Liver (tissue), 9 donors: Measurements from ENCODE around the gene BHLHE40. TPM values are rescaled to one million over a fixed set of nuclear protein-coding genes. Genes with fewer than 3 reads are reported as not detected.

Source experiments
- DNase-seq: peaks from one replicate; pipeline ENCODE4 v3.0.0-alpha.2; 2017; ENCODE audit warnings: low spot score
- H3K27ac ChIP-seq, 2 donors: one replicate each; pipeline ENCODE4 v1.7.0; 2013; ENCODE audit warnings: inconsistent platforms in 2 of 2, low read length in 2 of 2, control low read depth in 1 of 2, low read depth in 1 of 2, mild to moderate bottlenecking in 1 of 2
- H3K27me3 ChIP-seq, 4 donors: one replicate each; pipeline versions ENCODE4 v1.6.1 to v1.7.0; 2013; ENCODE audit warnings: low read length in 3 of 4, inconsistent platforms in 1 of 4, mild to moderate bottlenecking in 1 of 4, moderate library complexity in 1 of 4; ENCODE audit not compliant: control insufficient read depth in 4 of 4, insufficient read depth in 4 of 4
- H3K36me3 ChIP-seq, 4 donors: one replicate each; pipeline versions ENCODE4 v1.6.1 to v1.7.0; 2013; ENCODE audit warnings: low read length in 3 of 4, mild to moderate bottlenecking in 3 of 4, low read depth in 1 of 4, moderate library complexity in 1 of 4; ENCODE audit not compliant: control insufficient read depth in 4 of 4, insufficient read depth in 3 of 4
- H3K4me1 ChIP-seq, 4 donors: one replicate each; pipeline versions ENCODE4 v1.6.1 to v1.7.0; 2013; ENCODE audit warnings: low read length in 3 of 4, mild to moderate bottlenecking in 3 of 4, moderate library complexity in 1 of 4; ENCODE audit not compliant: control insufficient read depth in 4 of 4, insufficient read depth in 4 of 4
- H3K4me3 ChIP-seq, 3 donors: one replicate each; pipeline versions ENCODE4 v1.6.1 to v1.7.0; 2013; ENCODE audit warnings: low read length in 3 of 3, control low read depth in 1 of 3, low read depth in 1 of 3, mild to moderate bottlenecking in 1 of 3
- H3K9ac ChIP-seq, 2 donors: one replicate each; pipeline ENCODE4 v1.7.0; 2013; ENCODE audit warnings: low read length in 2 of 2, mild to moderate bottlenecking in 2 of 2, moderate library complexity in 2 of 2, control low read depth in 1 of 2, low read depth in 1 of 2
- H3K9me3 ChIP-seq, 4 donors: one replicate each; pipeline versions ENCODE4 v1.6.1 to v1.7.0; 2013; ENCODE audit warnings: low read length in 3 of 4; ENCODE audit not compliant: control insufficient read depth in 4 of 4
- EGR1 ChIP-seq, 2 donors: IDR thresholded peaks; 2 replicates each; pipeline ENCODE4 v1.6.1; 2016 to 2018; ENCODE audit warnings: antibody characterized with exemption in 2 of 2, low read depth in 2 of 2
- FOXA1 ChIP-seq: IDR thresholded peaks from 2 replicates; pipeline ENCODE4 v1.6.1; 2016; ENCODE audit warnings: antibody characterized with exemption
- FOXA2 ChIP-seq: IDR thresholded peaks from 2 replicates; pipeline ENCODE4 v1.6.1; 2016; ENCODE audit warnings: antibody characterized with exemption
- GABPA ChIP-seq, 2 donors: IDR thresholded peaks in 1 of 2; conservative IDR thresholded peaks in 1 of 2; 2 replicates each; pipeline ENCODE4 v1.6.1; 2016; ENCODE audit warnings: antibody characterized with exemption in 2 of 2, mild to moderate bottlenecking in 1 of 2, moderate library complexity in 1 of 2
- HNF4A ChIP-seq, 2 donors: conservative IDR thresholded peaks; 2 replicates each; pipeline ENCODE4 v1.6.1; 2016; ENCODE audit warnings: antibody characterized with exemption in 2 of 2, mild to moderate bottlenecking in 2 of 2
- HNF4G ChIP-seq: IDR thresholded peaks from 2 replicates; pipeline ENCODE4 v1.6.1; 2016; ENCODE audit warnings: antibody characterized with exemption
- JUND ChIP-seq, 2 donors: IDR thresholded peaks; 2 replicates each; pipeline ENCODE4 v1.6.1; 2016; ENCODE audit warnings: antibody characterized with exemption in 2 of 2
- NR2F2 ChIP-seq: IDR thresholded peaks from 2 replicates; pipeline ENCODE4 v1.6.1; 2016; ENCODE audit warnings: antibody characterized with exemption
- RAD21 ChIP-seq, 2 donors: IDR thresholded peaks; 2 replicates each; pipeline ENCODE4 v1.6.1; 2016; ENCODE audit warnings: antibody characterized with exemption in 2 of 2, mild to moderate bottlenecking in 2 of 2
- RXRA ChIP-seq, 2 donors: IDR thresholded peaks; 2 replicates each; pipeline ENCODE4 v1.6.1; 2017 to 2018; ENCODE audit warnings: antibody characterized with exemption in 2 of 2, mild to moderate bottlenecking in 1 of 2
- SP1 ChIP-seq: IDR thresholded peaks from 2 replicates; pipeline ENCODE4 v1.6.1; 2018; ENCODE audit warnings: antibody characterized with exemption, mild to moderate bottlenecking
- TAF1 ChIP-seq: conservative IDR thresholded peaks from 2 replicates; pipeline ENCODE4 v1.6.1; 2016; ENCODE audit warnings: antibody characterized with exemption, mild to moderate bottlenecking
- YY1 ChIP-seq: IDR thresholded peaks from 2 replicates; pipeline ENCODE4 v1.6.1; 2016; ENCODE audit warnings: antibody characterized with exemption, mild to moderate bottlenecking
- WGBS: extraction: QIAGEN DNeasy Blood & Tissue Kit; methylation state at CpG from one replicate; pipeline ENCODE4 v1.1.7; 2013; 5-methylcytosine and 5-hydroxymethylcytosine counted together
- polyA plus RNA-seq, 2 donors: library from polyadenylated mRNA; stranded (reverse) in 1 of 2; unstranded in 1 of 2; fragments of 200-250 nt in 1 of 2; fragments of >200 nt in 1 of 2; fragmentation: Nextera tagmentation in 1 of 2; extraction: Ambion mirVana in 1 of 2; gene quantifications; one replicate each; pipeline versions ENCODE4 v1.2.1 to v1.2.3, GENCODE V29; 2013 to 2015
- total RNA-seq, 2 donors: library from RNA; depleted of rRNA; stranded (reverse); fragments of >200 nt; gene quantifications; one replicate each; pipeline ENCODE4 v1.2.3, GENCODE V29; 2014
- TF ChIP-seq, protein P1 (sequence below): IDR thresholded peaks from 2 replicates; pipeline ENCODE4 v1.6.1; 2016; ENCODE audit warnings: antibody characterized with exemption, mild to moderate bottlenecking
- TF ChIP-seq, protein P2 (sequence below): IDR thresholded peaks from 2 replicates; pipeline ENCODE4 v1.6.1; 2016; ENCODE audit warnings: antibody characterized with exemption
- TF ChIP-seq, protein P3 (sequence below): IDR thresholded peaks from 2 replicates; pipeline ENCODE4 v1.6.1; 2016; ENCODE audit warnings: antibody characterized with exemption
- TF ChIP-seq, protein P4 (sequence below): fragments of 150-350 bp; IDR thresholded peaks from 2 replicates; pipeline ENCODE4 v1.5.1; 2017; ENCODE audit warnings: improper control_type of control experiment, low read depth, low read length; ENCODE audit not compliant: missing input control
- TF ChIP-seq, protein P5 (sequence below): IDR thresholded peaks from 2 replicates; pipeline ENCODE4 v1.6.1; 2016; ENCODE audit warnings: antibody characterized with exemption
- donor health status: healthy.
- donor health status: healthy.
- donor health status: healthy.
- donor health status: healthy.
- donor health status: healthy.

BHLHE40 gene
- total RNA-seq (10 to 100 TPM in 1 of 2 donors, 1 to 10 TPM in 1; 8.2 to 28.4 TPM), polyA plus RNA-seq (10 to 100 TPM; 17.2 to 18.7 TPM)

DNA sequence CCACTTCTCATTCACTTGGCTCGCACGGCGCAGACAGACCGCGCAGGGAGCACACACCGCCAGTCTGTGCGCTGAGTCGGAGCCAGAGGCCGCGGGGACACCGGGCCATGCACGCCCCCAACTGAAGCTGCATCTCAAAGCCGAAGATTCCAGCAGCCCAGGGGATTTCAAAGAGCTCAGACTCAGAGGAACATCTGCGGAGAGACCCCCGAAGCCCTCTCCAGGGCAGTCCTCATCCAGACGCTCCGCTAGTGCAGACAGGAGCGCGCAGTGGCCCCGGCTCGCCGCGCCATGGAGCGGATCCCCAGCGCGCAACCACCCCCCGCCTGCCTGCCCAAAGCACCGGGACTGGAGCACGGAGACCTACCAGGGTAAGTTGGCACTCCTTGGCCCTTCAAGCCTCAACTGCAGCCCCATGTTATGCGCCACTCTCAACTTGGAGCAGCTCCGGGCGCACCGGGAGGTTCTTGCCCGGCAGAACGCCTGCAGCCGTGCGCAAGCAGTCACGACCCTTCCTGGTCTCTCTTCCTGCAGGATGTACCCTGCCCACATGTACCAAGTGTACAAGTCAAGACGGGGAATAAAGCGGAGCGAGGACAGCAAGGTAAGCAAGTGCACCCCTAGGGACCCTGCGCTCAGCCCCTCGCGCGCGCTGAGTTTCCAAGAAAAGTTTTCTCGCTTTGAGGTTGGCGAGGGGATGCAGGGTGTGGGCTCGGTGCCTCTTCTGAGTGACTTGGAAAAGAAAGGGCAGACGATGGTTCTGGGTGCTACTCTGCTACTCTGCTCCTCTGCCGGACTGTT, at the start of gene BHLHE40:
BHLHE40 (plus strand) TSS at position 10 of the 801 bp plus-strand sequence; CDS start at position 292, 282 bp downstream.
- no peak for DNase-seq
- no peaks in the 10 kb centered on the region for H3K27me3 ChIP-seq
- peaks cover 0 to 19% (median 8%) of the 10 kb centered on the region in 4 donors for H3K36me3 ChIP-seq
- H3K9ac ChIP-seq: peak within 1 kb of the TSS; percentile 93 to 99
- no peak for TF ChIP-seq EGR1 (IDR thresholded peaks at IDR 0.05; ENCODE audit: low read depth in 2 of 2)
- TF ChIP-seq, protein P1, sequence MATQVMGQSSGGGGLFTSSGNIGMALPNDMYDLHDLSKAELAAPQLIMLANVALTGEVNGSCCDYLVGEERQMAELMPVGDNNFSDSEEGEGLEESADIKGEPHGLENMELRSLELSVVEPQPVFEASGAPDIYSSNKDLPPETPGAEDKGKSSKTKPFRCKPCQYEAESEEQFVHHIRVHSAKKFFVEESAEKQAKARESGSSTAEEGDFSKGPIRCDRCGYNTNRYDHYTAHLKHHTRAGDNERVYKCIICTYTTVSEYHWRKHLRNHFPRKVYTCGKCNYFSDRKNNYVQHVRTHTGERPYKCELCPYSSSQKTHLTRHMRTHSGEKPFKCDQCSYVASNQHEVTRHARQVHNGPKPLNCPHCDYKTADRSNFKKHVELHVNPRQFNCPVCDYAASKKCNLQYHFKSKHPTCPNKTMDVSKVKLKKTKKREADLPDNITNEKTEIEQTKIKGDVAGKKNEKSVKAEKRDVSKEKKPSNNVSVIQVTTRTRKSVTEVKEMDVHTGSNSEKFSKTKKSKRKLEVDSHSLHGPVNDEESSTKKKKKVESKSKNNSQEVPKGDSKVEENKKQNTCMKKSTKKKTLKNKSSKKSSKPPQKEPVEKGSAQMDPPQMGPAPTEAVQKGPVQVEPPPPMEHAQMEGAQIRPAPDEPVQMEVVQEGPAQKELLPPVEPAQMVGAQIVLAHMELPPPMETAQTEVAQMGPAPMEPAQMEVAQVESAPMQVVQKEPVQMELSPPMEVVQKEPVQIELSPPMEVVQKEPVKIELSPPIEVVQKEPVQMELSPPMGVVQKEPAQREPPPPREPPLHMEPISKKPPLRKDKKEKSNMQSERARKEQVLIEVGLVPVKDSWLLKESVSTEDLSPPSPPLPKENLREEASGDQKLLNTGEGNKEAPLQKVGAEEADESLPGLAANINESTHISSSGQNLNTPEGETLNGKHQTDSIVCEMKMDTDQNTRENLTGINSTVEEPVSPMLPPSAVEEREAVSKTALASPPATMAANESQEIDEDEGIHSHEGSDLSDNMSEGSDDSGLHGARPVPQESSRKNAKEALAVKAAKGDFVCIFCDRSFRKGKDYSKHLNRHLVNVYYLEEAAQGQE: peak; percentile 89
- no peak for TF ChIP-seq FOXA2
- TF ChIP-seq, protein P2, sequence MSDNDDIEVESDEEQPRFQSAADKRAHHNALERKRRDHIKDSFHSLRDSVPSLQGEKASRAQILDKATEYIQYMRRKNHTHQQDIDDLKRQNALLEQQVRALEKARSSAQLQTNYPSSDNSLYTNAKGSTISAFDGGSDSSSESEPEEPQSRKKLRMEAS: no peak
- peak in 1 of 2 donors; percentile 22 for TF ChIP-seq RXRA (IDR thresholded peaks at IDR 0.05)
- no peak for TF ChIP-seq HNF4G
- no peak for TF ChIP-seq JUND (IDR thresholded peaks at IDR 0.05)
- TF ChIP-seq FOXA1: no peak
- TF ChIP-seq, protein P3, sequence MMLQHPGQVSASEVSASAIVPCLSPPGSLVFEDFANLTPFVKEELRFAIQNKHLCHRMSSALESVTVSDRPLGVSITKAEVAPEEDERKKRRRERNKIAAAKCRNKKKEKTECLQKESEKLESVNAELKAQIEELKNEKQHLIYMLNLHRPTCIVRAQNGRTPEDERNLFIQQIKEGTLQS: no peak
- peak; percentile 31 for TF ChIP-seq YY1
- TF ChIP-seq GABPA (IDR thresholded peaks at IDR 0.05 in 1 of 2, conservative IDR thresholded peaks at IDR 0.05 in 1 of 2): no peak
- TF ChIP-seq RAD21 (IDR thresholded peaks at IDR 0.05): peak in 1 of 2 donors; percentile 21
- peak; percentile 81 for TF ChIP-seq TAF1
- no peak for TF ChIP-seq HNF4A (conservative IDR thresholded peaks at IDR 0.05)
- TF ChIP-seq, protein P4, sequence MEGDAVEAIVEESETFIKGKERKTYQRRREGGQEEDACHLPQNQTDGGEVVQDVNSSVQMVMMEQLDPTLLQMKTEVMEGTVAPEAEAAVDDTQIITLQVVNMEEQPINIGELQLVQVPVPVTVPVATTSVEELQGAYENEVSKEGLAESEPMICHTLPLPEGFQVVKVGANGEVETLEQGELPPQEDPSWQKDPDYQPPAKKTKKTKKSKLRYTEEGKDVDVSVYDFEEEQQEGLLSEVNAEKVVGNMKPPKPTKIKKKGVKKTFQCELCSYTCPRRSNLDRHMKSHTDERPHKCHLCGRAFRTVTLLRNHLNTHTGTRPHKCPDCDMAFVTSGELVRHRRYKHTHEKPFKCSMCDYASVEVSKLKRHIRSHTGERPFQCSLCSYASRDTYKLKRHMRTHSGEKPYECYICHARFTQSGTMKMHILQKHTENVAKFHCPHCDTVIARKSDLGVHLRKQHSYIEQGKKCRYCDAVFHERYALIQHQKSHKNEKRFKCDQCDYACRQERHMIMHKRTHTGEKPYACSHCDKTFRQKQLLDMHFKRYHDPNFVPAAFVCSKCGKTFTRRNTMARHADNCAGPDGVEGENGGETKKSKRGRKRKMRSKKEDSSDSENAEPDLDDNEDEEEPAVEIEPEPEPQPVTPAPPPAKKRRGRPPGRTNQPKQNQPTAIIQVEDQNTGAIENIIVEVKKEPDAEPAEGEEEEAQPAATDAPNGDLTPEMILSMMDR: peak; percentile 1
- no peak for TF ChIP-seq SP1
- TF ChIP-seq, protein P5, sequence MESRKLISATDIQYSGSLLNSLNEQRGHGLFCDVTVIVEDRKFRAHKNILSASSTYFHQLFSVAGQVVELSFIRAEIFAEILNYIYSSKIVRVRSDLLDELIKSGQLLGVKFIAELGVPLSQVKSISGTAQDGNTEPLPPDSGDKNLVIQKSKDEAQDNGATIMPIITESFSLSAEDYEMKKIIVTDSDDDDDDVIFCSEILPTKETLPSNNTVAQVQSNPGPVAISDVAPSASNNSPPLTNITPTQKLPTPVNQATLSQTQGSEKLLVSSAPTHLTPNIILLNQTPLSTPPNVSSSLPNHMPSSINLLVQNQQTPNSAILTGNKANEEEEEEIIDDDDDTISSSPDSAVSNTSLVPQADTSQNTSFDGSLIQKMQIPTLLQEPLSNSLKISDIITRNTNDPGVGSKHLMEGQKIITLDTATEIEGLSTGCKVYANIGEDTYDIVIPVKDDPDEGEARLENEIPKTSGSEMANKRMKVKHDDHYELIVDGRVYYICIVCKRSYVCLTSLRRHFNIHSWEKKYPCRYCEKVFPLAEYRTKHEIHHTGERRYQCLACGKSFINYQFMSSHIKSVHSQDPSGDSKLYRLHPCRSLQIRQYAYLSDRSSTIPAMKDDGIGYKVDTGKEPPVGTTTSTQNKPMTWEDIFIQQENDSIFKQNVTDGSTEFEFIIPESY: no peak
- no peak for TF ChIP-seq NR2F2
- peak within 1 kb of the TSS; percentile 83 to 94 (median 83) for H3K4me3 ChIP-seq
- peaks cover 0 to 36% (median 14%) of the 10 kb centered on the region in 4 donors for H3K4me1 ChIP-seq
- no peaks in the 10 kb centered on the region for H3K9me3 ChIP-seq
- under 1% methylated on average over 51 of the region's 51 CpGs for WGBS
- H3K27ac ChIP-seq: peak within 1 kb of the TSS; percentile 100
